Adrenal gland (tissue), 12 donors: ENCODE measurements around the gene RSAD2. TPM values are rescaled to one million over a fixed set of nuclear protein-coding genes. Genes with fewer than 3 reads are reported as not detected.

Experiments used
- DNase-seq, 7 donors: peaks; one replicate each; pipeline ENCODE4 v3.0.0-alpha.2; 2019 to 2020
- H3K27ac ChIP-seq, 5 donors: fragments of 200-600 bp; sonication (generic) in 4 of 5; 1 replicate in 3 of 5; 2 replicates in 2 of 5; pipeline versions ENCODE4 v1.5.1 to v1.8.0; 2016 to 2020; ENCODE audit warnings: mild to moderate bottlenecking in 1 of 5
- H3K27me3 ChIP-seq: fragments of 200-600 bp; 2 replicates; pipeline ENCODE4 v1.8.0; 2021
- H3K36me3 ChIP-seq, 2 donors: fragments of 200-600 bp; replicated peaks in 1 of 2; 1 replicate in 1 of 2; 2 replicates in 1 of 2; pipeline versions ENCODE4 v1.5.1 to v1.8.0; 2018 to 2022
- H3K4me1 ChIP-seq, 2 donors: fragments of 200-600 bp; replicated peaks in 1 of 2; 1 replicate in 1 of 2; 2 replicates in 1 of 2; pipeline versions ENCODE4 v1.5.1 to v1.8.0; 2018 to 2021
- H3K4me3 ChIP-seq, 4 donors: fragments of 200-600 bp; sonication (generic) in 3 of 4; one replicate each; pipeline ENCODE4 v1.5.1; 2016 to 2018
- H3K9me3 ChIP-seq, 3 donors: fragments of 200-600 bp; sonication (generic) in 1 of 3; replicated peaks in 1 of 3; 1 replicate in 2 of 3; 2 replicates in 1 of 3; pipeline versions ENCODE4 v1.5.1 to v1.8.0; 2016 to 2021
- CTCF ChIP-seq, 6 experiments: fragments of 450-650 bp in 4 of 6; fragments of 200-600 bp in 2 of 6; sonication (generic) in 1 of 6; IDR thresholded peaks; 1 replicate in 5 of 6; 2 replicates in 1 of 6; pipeline versions ENCODE4 v1.5.1 to v1.8.0; 2016 to 2021; ENCODE audit warnings: antibody characterized with exemption in 6 of 6, mild to moderate bottlenecking in 2 of 6, moderate library complexity in 1 of 6
- POLR2A ChIP-seq, 2 donors: fragments of 450-650 bp; IDR thresholded peaks; one replicate each; pipeline ENCODE4 v1.6.1; 2017; ENCODE audit warnings: antibody characterized with exemption in 2 of 2, mild to moderate bottlenecking in 2 of 2, moderate library complexity in 1 of 2
- WGBS, 4 donors: extraction: QIAGEN DNeasy Blood & Tissue Kit in 2 of 4; methylation state at CpG; one replicate each; pipeline versions ENCODE4 v1.1.5 to v1.1.7; 2013 to 2017; 5-methylcytosine and 5-hydroxymethylcytosine counted together
- intact Hi-C, 2 donors: fragments of 100-400 bp; cut with DNase I; formaldehyde crosslinking; loops; one replicate each; pipeline versions ENCODE4 v1.14.1 to v1.15.0; 2022 to 2023
- polyA plus RNA-seq, 3 donors: library from polyadenylated mRNA; stranded (reverse); fragments of 200-250 nt in 2 of 3; fragments of 350-450 nt in 1 of 3; fragmentation: Illumina TruSeq in 1 of 3; extraction: RNeasy Lipid Tissue Mini Kit (QIAGEN cat#74804) in 1 of 3; gene quantifications; one replicate each; pipeline ENCODE4 v1.2.3, GENCODE V29; 2013 to 2014
- total RNA-seq, 9 donors: library from RNA; depleted of rRNA in 4 of 9; stranded (reverse); fragments of >200 nt in 4 of 9; fragments of 120-200 nt in 1 of 9; fragmentation: NEBNext Ultra II Directional in 1 of 9; extraction: Animal tissue kit (Norgen Biotek cat#: 25700) in 1 of 9; gene quantifications; one replicate each; pipeline versions ENCODE4 v1.1.0 to v1.2.4, GENCODE V29; 2013 to 2023
- donor health status: healthy with polysubstance abuse.
- donor health status: Bipolar disorder and iron deficiency.
- donor health status: DM: yes; HTN: yes; CAD: no.
- donor health status: DM: no; HTN: no; CAD: no.
- donor health status: DM: no; HTN: no; CAD: no.
- donor health status: DM: yes; HTN: yes; CAD: no.

The RSAD2 gene
- total and polyA plus RNA-seq, 12 donors = 1.2 to 11.5 (median 4.1) TPM

GRCh38 chr2:6919901-6920742, 42.5 kb downstream of the RSAD2 start:
- no peak for DNase-seq
- intact Hi-C loops = loop anchor here (5.0 kb wide), 2 partner anchors 102 to 122 kb away; no protein-coding TSS in a partner anchor
- Histone ChIP-seq H3K27ac (peak overlapping the region in 2 of 5 donors; percentile 15 to 63), H3K4me1 (peaks cover 31 to 63% of the 10 kb centered on the region in 2 donors), H3K36me3 (no peaks in the 10 kb centered on the region), H3K27me3 (no peaks in the 10 kb centered on the region), H3K4me3 (no peak overlapping the region), H3K9me3 (no peaks in the 10 kb centered on the region)
- WGBS, 4 donors = 67 to 76% (median 73%) methylated on average over 8 to 12 of the region's 12 CpGs
- TF ChIP-seq POLR2A (IDR thresholded peaks at IDR 0.05) (no peak), CTCF (IDR thresholded peaks at IDR 0.05) (no peak)

GRCh38 chr2:6920743-6921064, 43.1 kb downstream of the RSAD2 start:
- peak overlapping the region in 2 of 5 donors; percentile 63 to 75 for H3K27ac ChIP-seq
- no peak for TF ChIP-seq CTCF (IDR thresholded peaks at IDR 0.05)
- no peak for TF ChIP-seq POLR2A (IDR thresholded peaks at IDR 0.05)
- H3K36me3 ChIP-seq = no peaks in the 10 kb centered on the region
- DNase-seq = no peak
- H3K4me3 ChIP-seq = no peak overlapping the region
- 39 to 60% (median 56%) methylated on average over 4 of the region's 4 CpGs for WGBS, 4 donors
- peaks cover 36 to 68% of the 10 kb centered on the region in 2 donors for H3K4me1 ChIP-seq
- H3K9me3 ChIP-seq = no peaks in the 10 kb centered on the region
- H3K27me3 ChIP-seq = no peaks in the 10 kb centered on the region
- intact Hi-C loops = loop anchor here in 1 of 2 donors (5.0 kb wide), 1 partner anchor 102 kb away; no protein-coding TSS in a partner anchor

- WGBS, 4 donors = 19 to 37% (median 34%) methylated on average over 10 to 11 of the region's 11 CpGs
- intact Hi-C loops = loop anchor here in 1 of 2 donors (5.0 kb wide), 1 partner anchor 101 kb away; no protein-coding TSS in a partner anchor
Measured at GRCh38 chr2:6921321-6921922, 43.8 kb downstream of the RSAD2 start.

More at GRCh38 chr2:6921321-6921922, 43.8 kb downstream of the RSAD2 start:
- DNase-seq = peak in 5 of 7 donors; percentile 46 to 67 (median 51)
- Histone ChIP-seq H3K36me3 (no peaks in the 10 kb centered on the region), H3K4me3 (no peak overlapping the region), H3K27me3 (no peaks in the 10 kb centered on the region), H3K9me3 (no peaks in the 10 kb centered on the region), H3K27ac (peak overlapping the region in 3 of 5 donors; percentile 38 to 75 (median 63)), H3K4me1 (peaks cover 43 to 72% of the 10 kb centered on the region in 2 donors)
- TF ChIP-seq CTCF (IDR thresholded peaks at IDR 0.05) (peak in 1 of 6 experiments; percentile 25), POLR2A (IDR thresholded peaks at IDR 0.05) (no peak)
